ENCODE results near the gene GSTM4.

Gene GSTM4

DNA sequence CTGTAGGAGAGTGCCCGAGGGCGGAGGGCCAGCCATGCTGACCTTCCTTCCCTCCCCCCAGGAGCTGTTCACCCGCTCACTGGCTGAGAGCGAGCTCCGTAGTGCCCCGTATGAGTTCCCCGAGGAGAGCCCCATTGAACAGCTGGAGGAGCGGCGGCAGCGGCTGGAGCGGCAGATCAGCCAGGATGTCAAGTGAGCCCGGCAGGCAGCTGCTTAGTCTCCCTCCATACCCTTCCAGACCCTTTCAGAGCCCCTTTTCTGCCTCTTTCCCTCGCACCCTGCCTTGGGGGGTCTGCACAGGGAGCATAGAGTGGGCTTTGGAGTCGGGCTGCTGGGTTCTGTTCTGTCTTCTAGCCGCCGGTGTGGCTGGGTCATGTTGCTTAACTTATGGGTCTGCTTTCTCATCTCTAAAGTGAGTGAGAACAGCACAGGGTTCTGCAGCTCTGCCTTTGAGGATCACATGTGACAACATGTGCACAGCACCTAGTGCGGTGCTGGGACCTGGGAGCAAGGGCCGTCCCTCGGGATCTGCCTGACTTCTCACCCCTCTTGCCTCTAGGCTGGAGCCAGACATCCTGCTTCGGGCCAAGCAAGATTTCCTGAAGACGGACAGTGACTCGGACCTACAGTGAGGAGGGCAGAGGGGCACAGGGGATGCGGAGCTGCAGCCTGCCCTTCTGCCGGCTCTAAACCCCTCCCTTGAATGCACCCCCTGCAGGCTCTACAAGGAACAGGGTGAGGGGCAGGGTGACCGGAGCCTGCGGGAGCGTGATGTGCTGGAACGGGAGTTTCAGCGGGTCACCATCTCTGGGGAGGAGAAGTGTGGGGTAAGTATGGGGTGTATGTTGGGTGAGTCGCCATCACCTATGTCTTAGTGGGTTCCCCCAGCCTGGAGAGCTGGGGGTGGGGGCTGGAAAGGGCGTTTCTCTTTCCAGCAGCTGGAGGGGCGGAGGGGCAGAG is 30.0 kb upstream of the GSTM4 start:
- Histone ChIP-seq H3K27ac (ENCODE audit: low read length) (no peak overlapping the region), H3K4me3 (ENCODE audit: low read length) (no peak overlapping the region), H3K4me1 (ENCODE audit: insufficient read depth, low read length) (no peaks in the 10 kb centered on the region), H3K9me3 (ENCODE audit: insufficient read depth, low read depth, low read length) (no peaks in the 10 kb centered on the region), H3K36me3 (ENCODE audit: insufficient read depth, low read depth, low read length) (peaks cover 43% of the 10 kb centered on the region), H3K9ac (ENCODE audit: low read depth, low read length) (no peak overlapping the region), H3K27me3 (ENCODE audit: insufficient read depth, low read length) (no peaks in the 10 kb centered on the region)

DNA sequence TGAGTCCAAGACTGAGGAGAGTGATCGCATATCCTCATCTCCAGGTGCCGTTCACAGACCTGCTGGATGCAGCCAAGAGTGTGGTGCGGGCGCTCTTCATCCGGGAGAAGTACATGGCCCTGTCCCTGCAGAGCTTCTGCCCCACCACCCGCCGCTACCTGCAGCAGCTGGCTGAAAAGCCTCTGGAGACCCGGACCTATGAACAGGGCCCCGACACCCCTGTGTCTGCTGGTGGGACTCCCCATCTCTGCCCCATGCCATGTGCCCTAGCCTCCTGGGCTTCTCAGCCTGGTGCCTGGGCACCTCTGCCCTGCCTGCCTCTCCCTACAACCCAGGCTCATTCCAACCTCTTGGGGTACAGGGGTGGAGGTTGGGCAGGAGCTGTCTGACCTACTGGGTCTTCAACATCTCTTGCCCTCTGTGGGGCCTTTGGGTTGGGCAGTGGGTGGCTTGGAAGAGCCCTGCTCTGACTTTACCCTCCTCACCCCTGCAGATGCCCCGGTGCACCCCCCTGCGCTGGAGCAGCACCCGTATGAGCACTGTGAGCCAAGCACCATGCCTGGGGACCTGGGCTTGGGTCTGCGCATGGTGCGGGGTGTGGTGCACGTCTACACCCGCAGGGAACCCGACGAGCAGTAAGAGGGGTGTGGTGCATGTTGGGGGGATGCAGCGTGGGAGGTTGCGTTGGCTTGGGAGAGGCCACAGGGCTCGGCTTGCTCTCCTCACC is 29.1 kb upstream of the GSTM4 start:
- Histone ChIP-seq H3K27ac (ENCODE audit: low read length) (no peak overlapping the region), H3K27me3 (ENCODE audit: insufficient read depth, low read length) (no peaks in the 10 kb centered on the region), H3K4me3 (ENCODE audit: low read length) (no peak overlapping the region), H3K9me3 (ENCODE audit: insufficient read depth, low read depth, low read length) (no peaks in the 10 kb centered on the region), H3K9ac (ENCODE audit: low read depth, low read length) (no peak overlapping the region), H3K36me3 (ENCODE audit: insufficient read depth, low read depth, low read length) (peaks cover 53% of the 10 kb centered on the region), H3K4me1 (ENCODE audit: insufficient read depth, low read length) (no peaks in the 10 kb centered on the region)

DNA sequence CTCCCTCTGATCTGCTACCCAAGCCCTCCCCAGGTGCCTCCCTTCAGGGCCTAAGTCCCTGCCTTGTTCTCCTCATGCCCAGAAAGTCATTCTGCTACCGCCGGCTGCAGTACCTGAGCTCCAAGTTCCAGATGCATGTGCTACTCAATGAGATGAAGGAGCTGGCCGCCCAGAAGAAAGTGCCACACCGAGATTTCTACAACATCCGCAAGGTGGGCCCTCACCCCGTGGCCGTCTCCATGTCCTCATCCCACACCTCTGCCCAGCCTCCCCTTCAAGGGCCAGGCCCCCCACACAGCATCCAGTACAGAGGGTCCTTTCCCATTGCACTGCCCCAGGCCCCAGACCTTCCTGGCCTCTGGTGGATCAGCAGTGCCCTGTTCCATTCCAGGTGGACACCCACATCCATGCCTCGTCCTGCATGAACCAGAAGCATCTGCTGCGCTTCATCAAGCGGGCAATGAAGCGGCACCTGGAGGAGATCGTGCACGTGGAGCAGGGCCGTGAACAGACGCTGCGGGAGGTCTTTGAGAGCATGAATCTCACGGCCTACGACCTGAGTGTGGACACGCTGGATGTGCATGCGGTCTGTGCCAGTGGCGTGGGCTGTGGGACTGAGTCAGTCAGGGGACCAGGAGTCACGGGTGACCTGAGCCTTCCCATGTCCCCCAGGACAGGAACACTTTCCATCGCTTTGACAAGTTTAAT is 28.1 kb upstream of the GSTM4 start:
- H3K9ac ChIP-seq (ENCODE audit: low read depth, low read length): no peak overlapping the region
- peaks cover 53% of the 10 kb centered on the region for H3K36me3 ChIP-seq (ENCODE audit: insufficient read depth, low read depth, low read length)
- H3K27ac ChIP-seq (ENCODE audit: low read length): no peak overlapping the region
- no peak overlapping the region for H3K4me3 ChIP-seq (ENCODE audit: low read length)
- no peaks in the 10 kb centered on the region for H3K4me1 ChIP-seq (ENCODE audit: insufficient read depth, low read length)
- no peaks in the 10 kb centered on the region for H3K27me3 ChIP-seq (ENCODE audit: insufficient read depth, low read length)
- H3K9me3 ChIP-seq (ENCODE audit: insufficient read depth, low read depth, low read length): no peaks in the 10 kb centered on the region

- Histone ChIP-seq H3K9ac (ENCODE audit: low read depth, low read length) (no peak overlapping the region), H3K9me3 (ENCODE audit: insufficient read depth, low read depth, low read length) (no peaks in the 10 kb centered on the region), H3K27me3 (ENCODE audit: insufficient read depth, low read length) (no peaks in the 10 kb centered on the region), H3K4me3 (ENCODE audit: low read length) (no peak overlapping the region), H3K4me1 (ENCODE audit: insufficient read depth, low read length) (no peaks in the 10 kb centered on the region), H3K27ac (ENCODE audit: low read length) (no peak overlapping the region), H3K36me3 (ENCODE audit: insufficient read depth, low read depth, low read length) (peaks cover 53% of the 10 kb centered on the region)
These were observed 27.2 kb upstream of the GSTM4 start for GRCh38 chr1:109628540-109629321.

GRCh38 chr1:109629372-109630030 is 26.4 kb upstream of the GSTM4 start:
- H3K4me1 ChIP-seq (ENCODE audit: insufficient read depth, low read length): no peaks in the 10 kb centered on the region; the same call in 1 of the 2 replicates
- peaks cover 53% of the 10 kb centered on the region for H3K36me3 ChIP-seq (ENCODE audit: insufficient read depth, low read depth, low read length)
- no peak overlapping the region for H3K27ac ChIP-seq (ENCODE audit: low read length)
- no peaks in the 10 kb centered on the region for H3K9me3 ChIP-seq (ENCODE audit: insufficient read depth, low read depth, low read length)
- no peak overlapping the region for H3K4me3 ChIP-seq (ENCODE audit: low read length)
- no peak overlapping the region for H3K9ac ChIP-seq (ENCODE audit: low read depth, low read length)
- H3K27me3 ChIP-seq (ENCODE audit: insufficient read depth, low read length): no peaks in the 10 kb centered on the region

- peaks cover 53% of the 10 kb centered on the region for H3K36me3 ChIP-seq (ENCODE audit: insufficient read depth, low read depth, low read length)
These were observed 25.6 kb upstream of the GSTM4 start for GRCh38 chr1:109630081-109630897.

DNA sequence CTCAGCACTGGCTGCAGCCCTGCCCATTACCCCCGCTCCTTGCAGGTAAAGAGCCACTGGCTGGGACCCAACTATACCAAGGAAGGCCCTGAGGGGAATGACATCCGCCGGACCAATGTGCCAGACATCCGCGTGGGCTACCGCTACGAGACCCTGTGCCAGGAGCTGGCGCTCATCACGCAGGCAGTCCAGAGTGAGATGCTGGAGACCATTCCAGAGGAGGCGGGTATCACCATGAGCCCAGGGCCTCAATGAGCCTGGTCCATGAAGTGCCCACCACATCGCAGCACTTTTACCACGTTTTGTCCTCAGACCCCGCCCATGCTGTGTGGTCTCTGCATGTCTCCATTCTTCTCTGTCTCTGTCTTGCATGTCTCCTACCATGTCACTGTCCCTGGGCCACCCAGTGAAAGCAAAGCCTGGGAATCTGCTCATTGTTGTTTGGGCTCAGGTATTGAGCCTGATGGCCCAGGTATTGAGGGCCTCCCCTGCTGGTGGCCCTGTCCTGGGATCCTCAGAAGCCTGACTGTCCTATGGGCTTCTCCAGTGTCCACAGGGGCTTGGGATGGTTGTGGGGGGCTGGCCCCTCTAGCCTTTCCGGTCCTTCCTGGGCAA is 24.9 kb upstream of the GSTM4 start:
- Histone ChIP-seq H3K27me3 (ENCODE audit: insufficient read depth, low read length) (no peaks in the 10 kb centered on the region), H3K36me3 (ENCODE audit: insufficient read depth, low read depth, low read length) (peaks cover 49% of the 10 kb centered on the region), H3K9ac (ENCODE audit: low read depth, low read length) (no peak overlapping the region), H3K4me3 (ENCODE audit: low read length) (no peak overlapping the region), H3K4me1 (ENCODE audit: insufficient read depth, low read length) (peaks cover 1% of the 10 kb centered on the region; the same call in 1 of the 2 replicates), H3K9me3 (ENCODE audit: insufficient read depth, low read depth, low read length) (no peaks in the 10 kb centered on the region), H3K27ac (ENCODE audit: low read length) (no peak overlapping the region)

More at GRCh38 chr1:109630081-109630897, 25.6 kb upstream of the GSTM4 start:
- Histone ChIP-seq H3K4me1 (ENCODE audit: insufficient read depth, low read length) (no peaks in the 10 kb centered on the region; the same call in 1 of the 2 replicates), H3K4me3 (ENCODE audit: low read length) (no peak overlapping the region), H3K9me3 (ENCODE audit: insufficient read depth, low read depth, low read length) (no peaks in the 10 kb centered on the region), H3K9ac (ENCODE audit: low read depth, low read length) (no peak overlapping the region), H3K27me3 (ENCODE audit: insufficient read depth, low read length) (no peaks in the 10 kb centered on the region), H3K27ac (ENCODE audit: low read length) (no peak overlapping the region)

DNA sequence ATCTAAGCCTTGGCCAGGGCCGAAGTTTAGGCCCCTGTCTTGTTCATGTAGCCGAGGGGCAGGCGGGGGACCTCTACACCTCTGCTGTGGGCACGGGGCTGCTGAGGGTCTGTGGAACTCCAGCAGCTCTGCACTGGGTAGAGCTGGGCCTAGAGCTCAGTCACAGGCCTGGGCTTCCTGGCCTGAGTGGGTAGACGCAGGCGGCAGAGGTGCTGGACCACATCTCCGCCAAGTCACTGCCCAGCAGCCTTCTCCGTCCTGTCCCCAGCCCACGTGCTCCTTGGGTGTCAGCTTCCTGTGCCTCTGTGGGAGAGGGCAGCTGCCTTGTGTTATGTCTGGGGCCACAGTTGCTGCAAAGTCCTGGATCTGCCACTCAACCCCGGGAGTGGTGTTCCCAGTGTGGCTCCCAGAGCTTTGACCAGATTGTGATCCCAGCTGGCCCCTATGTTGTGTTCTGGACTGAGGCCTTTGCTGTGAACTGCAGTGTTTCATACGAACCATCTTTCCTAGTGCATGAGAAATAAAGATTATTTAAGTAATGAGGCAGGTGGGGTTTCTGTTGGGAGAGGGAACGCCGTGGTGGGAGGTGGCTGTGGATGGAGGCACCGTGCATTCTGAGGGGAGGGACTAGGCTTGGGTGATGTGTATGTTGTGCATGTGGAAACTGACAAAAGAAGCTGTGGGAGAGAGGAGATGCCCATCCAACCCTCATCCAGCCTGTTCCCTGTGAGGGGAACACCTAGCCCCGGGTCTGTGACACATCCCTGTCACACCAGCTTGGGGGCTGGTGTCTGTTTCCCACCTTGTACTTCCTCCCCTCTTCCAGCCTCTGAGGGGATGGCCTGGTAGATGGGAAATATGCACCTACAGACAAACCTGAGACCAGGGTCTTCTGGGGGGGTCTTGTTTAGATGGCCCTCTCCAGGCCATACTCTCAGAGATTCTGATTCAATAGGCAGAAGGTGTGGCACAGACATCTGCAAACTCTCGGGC is 24.1 kb upstream of the GSTM4 start:
- Histone ChIP-seq H3K9me3 (ENCODE audit: insufficient read depth, low read depth, low read length) (no peaks in the 10 kb centered on the region), H3K9ac (ENCODE audit: low read depth, low read length) (no peak overlapping the region), H3K27ac (ENCODE audit: low read length) (no peak overlapping the region), H3K4me1 (ENCODE audit: insufficient read depth, low read length) (peaks cover 6% of the 10 kb centered on the region; the same call in 1 of the 2 replicates), H3K36me3 (ENCODE audit: insufficient read depth, low read depth, low read length) (peaks cover 42% of the 10 kb centered on the region), H3K27me3 (ENCODE audit: insufficient read depth, low read length) (no peaks in the 10 kb centered on the region), H3K4me3 (ENCODE audit: low read length) (no peak overlapping the region)

- Histone ChIP-seq H3K4me3 (ENCODE audit: low read length) (no peak overlapping the region), H3K9me3 (ENCODE audit: insufficient read depth, low read depth, low read length) (no peaks in the 10 kb centered on the region), H3K27me3 (ENCODE audit: insufficient read depth, low read length) (no peaks in the 10 kb centered on the region), H3K4me1 (ENCODE audit: insufficient read depth, low read length) (peaks cover 6% of the 10 kb centered on the region; the same call in 1 of the 2 replicates), H3K36me3 (ENCODE audit: insufficient read depth, low read depth, low read length) (peaks cover 32% of the 10 kb centered on the region), H3K9ac (ENCODE audit: low read depth, low read length) (no peak overlapping the region), H3K27ac (ENCODE audit: low read length) (no peak overlapping the region)
These were observed 23.1 kb upstream of the GSTM4 start for GRCh38 chr1:109632671-109633346.

Measured in iPS-20b (cell line).